ENCODE results near the gene ACCS.

- TF ChIP-seq, protein P1, sequence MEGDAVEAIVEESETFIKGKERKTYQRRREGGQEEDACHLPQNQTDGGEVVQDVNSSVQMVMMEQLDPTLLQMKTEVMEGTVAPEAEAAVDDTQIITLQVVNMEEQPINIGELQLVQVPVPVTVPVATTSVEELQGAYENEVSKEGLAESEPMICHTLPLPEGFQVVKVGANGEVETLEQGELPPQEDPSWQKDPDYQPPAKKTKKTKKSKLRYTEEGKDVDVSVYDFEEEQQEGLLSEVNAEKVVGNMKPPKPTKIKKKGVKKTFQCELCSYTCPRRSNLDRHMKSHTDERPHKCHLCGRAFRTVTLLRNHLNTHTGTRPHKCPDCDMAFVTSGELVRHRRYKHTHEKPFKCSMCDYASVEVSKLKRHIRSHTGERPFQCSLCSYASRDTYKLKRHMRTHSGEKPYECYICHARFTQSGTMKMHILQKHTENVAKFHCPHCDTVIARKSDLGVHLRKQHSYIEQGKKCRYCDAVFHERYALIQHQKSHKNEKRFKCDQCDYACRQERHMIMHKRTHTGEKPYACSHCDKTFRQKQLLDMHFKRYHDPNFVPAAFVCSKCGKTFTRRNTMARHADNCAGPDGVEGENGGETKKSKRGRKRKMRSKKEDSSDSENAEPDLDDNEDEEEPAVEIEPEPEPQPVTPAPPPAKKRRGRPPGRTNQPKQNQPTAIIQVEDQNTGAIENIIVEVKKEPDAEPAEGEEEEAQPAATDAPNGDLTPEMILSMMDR (IDR thresholded peaks at IDR 0.05): no peak
- TF ChIP-seq POLR2AphosphoS5 (IDR thresholded peaks at IDR 0.05; ENCODE audit: insufficient read depth in 1 of 2, low read depth in 1 of 2) (no peak), POLR2A (IDR thresholded peaks at IDR 0.05) (no peak)
Observed at GRCh38 chr11:44047931-44048431, 18.1 kb upstream of the ACCS start, which contains the start of gene ACCSL.

Data from vagina (tissue), 2 donors.